H9 (cell line): ENCODE data around the gene IL21R. TPM values are rescaled to one million over a fixed set of nuclear protein-coding genes. Genes with fewer than 3 reads are reported as not detected.

Experiments used
- DNase-seq: peaks from one replicate; pipeline ENCODE4 v3.0.0-alpha.2; 2017
- H2AFZ ChIP-seq: one replicate; pipeline ENCODE4 v1.6.1; 2013; ENCODE audit warnings: mild to moderate bottlenecking, low read length, control low read depth, moderate library complexity
- H2AK5ac ChIP-seq: 2 replicates; pipeline ENCODE4 v1.6.1; 2013; ENCODE audit warnings: low read length, control low read depth, mixed read lengths; ENCODE audit not compliant: insufficient read length
- H2BK120ac ChIP-seq: one replicate; pipeline ENCODE4 v1.6.1; 2013; ENCODE audit warnings: low read depth, mild to moderate bottlenecking, low read length, control low read depth, inconsistent platforms; ENCODE audit not compliant: poor library complexity, severe bottlenecking
- H2BK12ac ChIP-seq: 2 replicates; pipeline ENCODE4 v1.6.1; 2013; ENCODE audit warnings: low read length, control low read depth, mixed read lengths, low read depth; ENCODE audit not compliant: insufficient read length
- H2BK15ac ChIP-seq: 2 replicates; pipeline ENCODE4 v1.6.1; 2013; ENCODE audit warnings: low read depth, low read length, control low read depth
- H2BK20ac ChIP-seq: one replicate; pipeline ENCODE4 v1.6.1; 2013; ENCODE audit warnings: low read depth, mild to moderate bottlenecking, low read length, control low read depth, inconsistent platforms; ENCODE audit not compliant: poor library complexity, severe bottlenecking
- H2BK5ac ChIP-seq: 2 replicates; pipeline ENCODE4 v1.6.1; 2013; ENCODE audit warnings: low read length, control low read depth, mixed read lengths; ENCODE audit not compliant: insufficient read length
- H3K14ac ChIP-seq: 2 replicates; pipeline ENCODE4 v1.6.1; 2013; ENCODE audit warnings: low read length, control low read depth; ENCODE audit not compliant: insufficient read depth
- H3K18ac ChIP-seq: 2 replicates; pipeline ENCODE4 v1.6.1; 2013; ENCODE audit warnings: low read depth, mild to moderate bottlenecking, mixed read lengths, low read length, control low read depth; ENCODE audit not compliant: insufficient read length
- H3K23ac ChIP-seq: 2 replicates; pipeline ENCODE4 v1.6.1; 2013; ENCODE audit warnings: low read length, control low read depth, mixed read lengths, low read depth; ENCODE audit not compliant: insufficient read length
- H3K23me2 ChIP-seq: 2 replicates; pipeline ENCODE4 v1.6.1; 2013; ENCODE audit warnings: low read depth, mild to moderate bottlenecking, mixed read lengths, low read length, control low read depth; ENCODE audit not compliant: insufficient read length, poor library complexity, severe bottlenecking
- H3K27ac ChIP-seq: 2 replicates; pipeline ENCODE4 v1.5.1; 2013; ENCODE audit warnings: low read length, control low read depth, mixed read lengths, low read depth; ENCODE audit not compliant: insufficient read length
- H3K27me3 ChIP-seq: 2 replicates; pipeline ENCODE4 v1.6.1; 2013; ENCODE audit warnings: low read length, control low read depth, inconsistent platforms; ENCODE audit not compliant: insufficient read depth
- H3K4ac ChIP-seq: 2 replicates; pipeline ENCODE4 v1.6.1; 2013; ENCODE audit warnings: low read depth, mild to moderate bottlenecking, control low read depth, inconsistent platforms, low read length, moderate library complexity
- H3K4me1 ChIP-seq: 2 replicates; pipeline ENCODE4 v1.6.1; 2013; ENCODE audit warnings: low read length, control low read depth, inconsistent platforms; ENCODE audit not compliant: insufficient read depth
- H3K4me2 ChIP-seq: 2 replicates; pipeline ENCODE4 v1.6.1; 2013; ENCODE audit warnings: low read length, control low read depth, mixed read lengths; ENCODE audit not compliant: insufficient read length, insufficient read depth
- H3K56ac ChIP-seq: 2 replicates; pipeline ENCODE4 v1.6.1; 2013; ENCODE audit warnings: low read depth, mild to moderate bottlenecking, mixed read lengths, low read length, control low read depth; ENCODE audit not compliant: insufficient read length
- H3K79me1 ChIP-seq: 2 replicates; pipeline ENCODE4 v1.6.1; 2013; ENCODE audit warnings: low read depth, mild to moderate bottlenecking, moderate library complexity, low read length, control low read depth, inconsistent platforms; ENCODE audit not compliant: insufficient read depth, poor library complexity, severe bottlenecking
- H3K79me2 ChIP-seq: 2 replicates; pipeline ENCODE4 v1.6.1; 2013; ENCODE audit warnings: low read length, control low read depth, inconsistent platforms; ENCODE audit not compliant: insufficient read depth
- H3K9ac ChIP-seq: 2 replicates; pipeline ENCODE4 v1.6.1; 2013; ENCODE audit warnings: low read length, control low read depth, mixed read lengths; ENCODE audit not compliant: insufficient read length; ENCODE audit errors: extremely low read depth
- H3K9me3 ChIP-seq: one replicate; pipeline ENCODE4 v1.6.1; 2013; ENCODE audit warnings: low read depth, low read length, inconsistent platforms; ENCODE audit not compliant: control insufficient read depth
- H3T11ph ChIP-seq: one replicate; pipeline ENCODE4 v1.6.1; 2013; ENCODE audit warnings: mild to moderate bottlenecking, low read length, control low read depth, inconsistent platforms
- H4K20me1 ChIP-seq: one replicate; pipeline ENCODE4 v1.6.1; 2013; ENCODE audit not compliant: control insufficient read depth, insufficient read length, insufficient read depth
- H4K5ac ChIP-seq: 2 replicates; pipeline ENCODE4 v1.6.1; 2013; ENCODE audit warnings: low read depth, mild to moderate bottlenecking, mixed read lengths, low read length, control low read depth; ENCODE audit not compliant: insufficient read length
- H4K8ac ChIP-seq: replicated peaks from 2 replicates; pipeline ENCODE4 v1.6.1; 2013; ENCODE audit warnings: low read length, control low read depth, mixed read lengths, low read depth; ENCODE audit not compliant: insufficient read length
- H4K91ac ChIP-seq: 2 replicates; pipeline ENCODE4 v1.6.1; 2013; ENCODE audit warnings: low read depth, mild to moderate bottlenecking, moderate library complexity, mixed read lengths, low read length, control low read depth; ENCODE audit not compliant: insufficient read length
- H3K27ac Mint-ChIP-seq, 3 experiments: 2 replicates in 2 of 3; 3 replicates in 1 of 3; pipeline ENCODE4 v1.8.0; 2020 to 2021; ENCODE audit warnings: mixed read lengths in 3 of 3, mild to moderate bottlenecking in 1 of 3, moderate library complexity in 1 of 3
- H3K27me3 Mint-ChIP-seq: 2 replicates; pipeline ENCODE4 v1.8.0; 2021; ENCODE audit warnings: low read depth, mild to moderate bottlenecking, moderate library complexity, mixed read lengths
- H3K36me3 Mint-ChIP-seq, 3 experiments: 2 replicates in 2 of 3; 3 replicates in 1 of 3; pipeline ENCODE4 v1.8.0; 2020 to 2021; ENCODE audit warnings: low read depth in 3 of 3, mixed read lengths in 3 of 3; ENCODE audit not compliant: insufficient read depth in 1 of 3
- H3K4me1 Mint-ChIP-seq, 2 experiments: 2 replicates each; pipeline ENCODE4 v1.8.0; 2020; ENCODE audit warnings: mixed read lengths in 2 of 2
- H3K4me3 Mint-ChIP-seq, 2 experiments: 2 replicates in 1 of 2; 3 replicates in 1 of 2; pipeline ENCODE4 v1.8.0; 2020 to 2021; ENCODE audit warnings: mild to moderate bottlenecking in 2 of 2, mixed read lengths in 2 of 2, moderate library complexity in 1 of 2
- H3K9me3 Mint-ChIP-seq, 2 experiments: 2 replicates in 1 of 2; 3 replicates in 1 of 2; pipeline ENCODE4 v1.8.0; 2020; ENCODE audit warnings: mild to moderate bottlenecking in 2 of 2, mixed read lengths in 2 of 2, moderate library complexity in 1 of 2
- WGBS: extraction: QIAGEN DNeasy Blood & Tissue Kit; methylation state at CpG from one replicate; pipeline ENCODE4 v1.1.7; 2013; ENCODE audit warnings: missing lambda C conversion rate, low lambda C conversion rate, mixed read lengths; ENCODE audit not compliant: insufficient read length; ENCODE audit errors: extremely low coverage; 5-methylcytosine and 5-hydroxymethylcytosine counted together
- total RNA-seq: library from RNA; stranded (reverse); gene quantifications from 2 replicates; pipeline ENCODE4 v1.2.1, GENCODE V29; 2021
- TF ChIP-seq, protein P1 (sequence below): fragments of 200-600 bp; sonication (generic); conservative IDR thresholded peaks from 3 replicates; pipeline ENCODE4 v1.8.0; 2021; ENCODE audit warnings: antibody characterized with exemption, mild to moderate bottlenecking

The IL21R gene
- total RNA-seq, 1 experiment from 2014 or later, result 0.07 TPM

DNA sequence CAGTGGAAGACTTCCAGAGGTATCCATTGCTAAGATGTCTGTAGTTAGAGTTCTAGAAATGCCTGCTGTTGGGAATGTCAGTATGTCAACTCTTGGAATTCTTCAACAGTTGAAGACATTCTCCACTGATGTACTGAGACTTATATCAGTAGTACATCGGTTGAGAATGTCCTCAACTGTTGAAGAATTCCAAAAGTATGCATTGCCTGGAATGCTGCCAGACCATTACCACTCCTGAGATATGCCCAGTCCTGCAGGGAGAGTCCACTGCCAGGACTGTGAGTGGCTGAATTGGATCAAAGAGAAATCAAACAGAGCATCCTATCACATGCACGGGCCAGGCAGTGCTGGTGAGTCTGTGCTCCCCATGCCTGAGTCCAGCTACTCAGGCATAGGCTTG is 42.0 kb downstream of the IL21R start:
- Mint-ChIP-seq H3K36me3 (peaks cover 12 to 16% (median 13%) of the 10 kb centered on the region in 3 experiments), H3K27ac (no peak overlapping the region), H3K4me1 (peaks cover 3% of the 10 kb centered on the region in 2 experiments; a peak in 3 of 4 replicates), H3K9me3 (peaks cover 16 to 22% of the 10 kb centered on the region in 2 experiments), H3K4me3 (no peak overlapping the region), H3K27me3 (peaks cover 4% of the 10 kb centered on the region; the same call in 1 of the 2 replicates)
- Histone ChIP-seq H3K23ac (no peak overlapping the region), H3K79me1 (no peaks in the 10 kb centered on the region), H3K27ac (no peak overlapping the region), H2BK15ac (no peak overlapping the region), H3K4me1 (no peaks in the 10 kb centered on the region; the same call in 1 of the 2 replicates), H4K20me1 (no peaks in the 10 kb centered on the region), H3K9me3 (peaks cover 15% of the 10 kb centered on the region), H3T11ph (no peak overlapping the region), H3K79me2 (no peaks in the 10 kb centered on the region), H4K8ac (no peak overlapping the region), H2AFZ (no peak overlapping the region), H3K23me2 (no peaks in the 10 kb centered on the region), H3K18ac (no peak overlapping the region), H4K5ac (no peak overlapping the region), H3K4me2 (no peak overlapping the region), H3K56ac (no peak overlapping the region), H3K9ac (no peak overlapping the region), H2BK120ac (no peak overlapping the region), H3K14ac (no peak overlapping the region), H2BK5ac (no peak overlapping the region), H2BK12ac (no peak overlapping the region), H2BK20ac (no peak overlapping the region), H2AK5ac (no peak overlapping the region), H4K91ac (no peak overlapping the region), H3K27me3 (no peaks in the 10 kb centered on the region), H3K4ac (no peak overlapping the region)
- DNase-seq, result no peak
- WGBS, result no CpG with 5 or more reads among the region's 2 CpGs
- TF ChIP-seq, protein P1, sequence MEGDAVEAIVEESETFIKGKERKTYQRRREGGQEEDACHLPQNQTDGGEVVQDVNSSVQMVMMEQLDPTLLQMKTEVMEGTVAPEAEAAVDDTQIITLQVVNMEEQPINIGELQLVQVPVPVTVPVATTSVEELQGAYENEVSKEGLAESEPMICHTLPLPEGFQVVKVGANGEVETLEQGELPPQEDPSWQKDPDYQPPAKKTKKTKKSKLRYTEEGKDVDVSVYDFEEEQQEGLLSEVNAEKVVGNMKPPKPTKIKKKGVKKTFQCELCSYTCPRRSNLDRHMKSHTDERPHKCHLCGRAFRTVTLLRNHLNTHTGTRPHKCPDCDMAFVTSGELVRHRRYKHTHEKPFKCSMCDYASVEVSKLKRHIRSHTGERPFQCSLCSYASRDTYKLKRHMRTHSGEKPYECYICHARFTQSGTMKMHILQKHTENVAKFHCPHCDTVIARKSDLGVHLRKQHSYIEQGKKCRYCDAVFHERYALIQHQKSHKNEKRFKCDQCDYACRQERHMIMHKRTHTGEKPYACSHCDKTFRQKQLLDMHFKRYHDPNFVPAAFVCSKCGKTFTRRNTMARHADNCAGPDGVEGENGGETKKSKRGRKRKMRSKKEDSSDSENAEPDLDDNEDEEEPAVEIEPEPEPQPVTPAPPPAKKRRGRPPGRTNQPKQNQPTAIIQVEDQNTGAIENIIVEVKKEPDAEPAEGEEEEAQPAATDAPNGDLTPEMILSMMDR, result no peak
